Kidney tubule cell (primary cell): ENCODE measurements around the gene TOR1B.
A peak's percentile ranks its signal among the peaks of the same experiment; 100 is the strongest.

ENCODE experiments used
- DNase-seq: peaks from one replicate; pipeline ENCODE4 v3.0.0-alpha.2; 2018; ENCODE audit warnings: low spot score

The TOR1B gene

DNA sequence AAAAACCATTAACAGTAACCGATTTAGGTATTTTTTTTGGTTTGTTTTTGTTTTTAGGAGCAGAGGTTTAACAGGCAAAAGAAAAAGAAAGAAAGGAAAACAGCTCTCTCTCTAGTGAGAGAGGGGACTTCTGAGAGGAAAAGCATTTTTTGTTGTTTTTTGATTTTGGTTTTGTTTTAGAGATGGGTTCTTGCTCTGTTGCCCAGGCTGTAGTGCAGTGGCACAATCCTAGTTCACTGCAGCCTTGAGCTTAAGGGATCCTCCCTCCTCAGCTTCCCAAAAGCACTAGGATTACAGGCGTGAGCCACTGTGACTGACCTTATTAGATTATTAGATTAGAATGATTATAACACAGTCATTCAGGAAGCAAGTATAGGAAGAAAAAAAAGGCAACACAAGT lies 42.4 kb downstream of the TOR1B start:
- DNase-seq, result no peak

GRCh38 chr9:129848712-129849441 lies 45.9 kb downstream of the TOR1B start:
- no peak for DNase-seq

- DNase-seq, result no peak
Measured at GRCh38 chr9:129849901-129850300, 46.9 kb downstream of the TOR1B start.

GRCh38 chr9:129850821-129851550 lies 48.0 kb downstream of the TOR1B start:
- DNase-seq, result peak; percentile 43

GRCh38 chr9:129851821-129852220 lies 48.8 kb downstream of the TOR1B start:
- DNase-seq, result no peak

DNA sequence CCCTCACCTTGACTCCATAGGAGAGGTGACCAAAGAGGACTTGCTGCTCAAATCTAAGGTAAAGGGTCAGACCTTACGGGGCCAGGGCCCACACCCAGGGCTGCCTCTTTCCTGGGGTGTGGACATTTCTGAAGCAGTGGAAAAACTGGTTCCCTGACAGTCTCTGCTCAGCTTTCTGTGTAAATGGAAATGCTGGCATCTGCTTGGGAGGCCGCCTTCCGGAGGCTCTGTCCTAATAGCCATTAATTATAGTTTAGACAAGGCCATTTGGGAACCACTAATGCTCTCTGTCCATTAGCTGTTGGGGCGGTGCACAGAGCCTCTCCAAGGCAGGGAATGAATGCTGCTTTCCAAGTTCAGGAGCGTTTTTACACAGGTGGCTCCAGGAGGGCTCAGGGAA lies 49.6 kb downstream of the TOR1B start:
- no peak for DNase-seq

DNA sequence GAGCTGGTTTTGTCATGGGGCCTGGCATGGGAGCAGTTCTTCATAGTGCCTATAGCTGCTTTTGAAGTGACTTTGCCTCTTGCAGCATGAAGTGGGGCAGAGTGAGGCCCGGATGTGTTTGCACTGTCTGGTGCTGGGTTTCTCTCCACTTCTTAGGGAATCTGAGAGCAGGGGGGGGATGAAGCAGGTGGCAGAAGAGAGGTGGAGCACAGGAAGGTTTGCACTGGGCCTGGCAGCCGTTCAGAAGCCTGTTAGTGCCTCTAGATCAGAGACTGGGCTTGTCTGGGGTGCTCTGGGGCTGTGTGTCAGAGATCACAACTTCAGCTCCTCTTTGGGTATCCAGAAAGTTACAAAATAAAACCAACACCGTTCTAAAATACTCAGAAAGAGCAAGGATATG lies 50.6 kb downstream of the TOR1B start:
- DNase-seq, result no peak

- DNase-seq, result no peak
Measured at GRCh38 chr9:129854588-129855110, 51.7 kb downstream of the TOR1B start.

- no peak for DNase-seq
Measured at GRCh38 chr9:129857207-129857606, 54.2 kb downstream of the TOR1B start.

DNA sequence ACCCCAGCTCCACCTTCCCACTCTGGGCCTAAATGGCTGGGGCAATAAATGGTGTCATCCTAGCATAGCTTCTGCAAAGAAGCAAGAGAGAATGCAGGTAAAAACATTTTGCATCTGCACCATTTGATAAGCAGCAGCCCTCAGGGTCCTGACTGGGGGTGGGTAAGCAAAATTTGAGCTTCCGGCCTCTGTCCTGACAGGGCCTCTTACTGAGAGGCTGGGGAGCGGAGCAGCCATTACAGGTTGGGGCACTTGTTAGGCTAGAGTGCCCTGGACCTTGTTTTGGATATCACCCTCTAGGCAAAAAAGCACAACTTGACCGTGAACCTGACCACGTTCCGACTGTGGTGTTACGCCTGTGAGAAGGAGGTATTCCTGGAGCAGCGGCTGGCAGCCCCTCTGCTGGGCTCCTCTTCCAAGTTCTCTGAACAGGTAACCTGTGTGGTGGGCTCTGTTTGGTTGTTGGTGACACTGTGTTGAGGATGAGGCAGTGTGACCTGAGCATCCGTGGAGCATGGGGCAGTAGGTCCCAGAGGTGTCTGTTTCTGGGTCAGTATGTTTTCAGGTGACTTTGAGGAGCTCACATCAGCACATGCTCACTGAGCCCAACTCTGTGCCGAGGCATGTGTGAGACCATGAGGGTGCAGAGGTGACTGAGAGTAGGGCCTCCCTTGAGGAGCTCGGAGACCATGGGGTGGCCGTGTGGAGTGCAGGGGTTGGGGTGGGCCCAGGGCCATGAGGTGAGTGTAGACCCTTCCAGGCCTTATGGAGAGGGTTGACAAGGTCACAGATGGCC lies 55.4 kb downstream of the TOR1B start:
- no peak for DNase-seq
